HepG2 (cell line): ENCODE results near the gene PNMA8C. TPM values are rescaled to one million over a fixed set of nuclear protein-coding genes. Genes with fewer than 3 reads are reported as not detected.

ENCODE experiments used
- ATAC-seq: fragments of 200-7000 bp; cut with Tn5 transposase; 3 replicates; pipeline ENCODE4 v1.9.1; 2020; ENCODE audit warnings: mild to moderate bottlenecking, moderate library complexity
- BruUV-seq: library from RNA; stranded (reverse); fragments of 400-500 nt; replicated peaks from 2 replicates; lab custom pipeline; 2021; lab: Mats Ljungman, UMichigan
- CTCF ChIA-PET: fragments of 300-600 bp; formaldehyde crosslinking; extraction: SDS; loops from one replicate; lab custom pipeline; 2021; ENCODE audit warnings: low total read pairs, inconsistent platforms, low intra/inter-chr PET ratio; lab: Yijun Ruan, JAX
- POLR2A ChIA-PET: fragments of 350-600 bp; sonication (Branson Sonifier 250); formaldehyde crosslinking; loops from one replicate; lab custom pipeline; 2020; ENCODE audit warnings: antibody characterized with exemption, inconsistent platforms; lab: Yijun Ruan, JAX
- DNase-seq: peaks from one replicate; pipeline ENCODE4 v3.0.0-alpha.2; 2015; ENCODE audit warnings: low spot score
- FAIRE-seq: peaks from 3 replicates; lab custom pipeline; 2011; peaks lifted over from hg19 to GRCh38; lab: Jason Lieb, UNC
- H2AFZ ChIP-seq: one replicate; pipeline ENCODE4 v1.6.1; 2011; ENCODE audit warnings: low read length, inconsistent platforms
- H3K27ac ChIP-seq: fragments of 300-600 bp; 3 replicates; pipeline ENCODE4 v1.8.0; 2011; ENCODE audit warnings: mixed run types, mild to moderate bottlenecking, mixed read lengths, low read length, inconsistent platforms; ENCODE audit not compliant: insufficient read depth; ENCODE audit errors: extremely low read length
- H3K27me3 ChIP-seq, 2 experiments: fragments of 200-600 bp in 1 of 2; 2 replicates in 1 of 2; 3 replicates in 1 of 2; pipeline versions ENCODE4 v1.6.0 to v1.8.0; 2011; ENCODE audit warnings: low read length in 2 of 2, mild to moderate bottlenecking in 2 of 2, moderate library complexity in 2 of 2, inconsistent platforms in 1 of 2; ENCODE audit not compliant: insufficient read depth in 2 of 2, control insufficient read depth in 1 of 2
- H3K36me3 ChIP-seq, 2 experiments: fragments of 200-600 bp in 1 of 2; replicated peaks in 1 of 2; 2 replicates in 1 of 2; 3 replicates in 1 of 2; pipeline versions ENCODE4 v1.5.1 to v1.8.0; 2011; ENCODE audit warnings: low read length in 2 of 2, inconsistent platforms in 1 of 2; ENCODE audit not compliant: insufficient read depth in 2 of 2, control insufficient read depth in 1 of 2
- H3K4me1 ChIP-seq: 2 replicates; pipeline ENCODE4 v1.5.1; 2012; ENCODE audit warnings: low read length, inconsistent platforms; ENCODE audit not compliant: insufficient read depth
- H3K4me2 ChIP-seq: 2 replicates; pipeline ENCODE4 v1.6.0; 2011; ENCODE audit warnings: low read depth, low read length, inconsistent platforms
- H3K4me3 ChIP-seq, 3 experiments: fragments of 200-600 bp in 1 of 3; sonication (generic), shearing (Covaris generic) in 1 of 3; replicated peaks in 1 of 3; 2 replicates each; pipeline ENCODE4 v1.5.1; 2011 to 2016; ENCODE audit warnings: low read length in 3 of 3, inconsistent platforms in 2 of 3, low read depth in 2 of 3, mild to moderate bottlenecking in 2 of 3, control low read depth in 1 of 3, mixed read lengths in 1 of 3; ENCODE audit not compliant: insufficient read depth in 1 of 3
- H3K79me2 ChIP-seq: one replicate; pipeline ENCODE4 v1.6.1; 2011; ENCODE audit warnings: low read length, inconsistent platforms; ENCODE audit not compliant: insufficient read depth
- H3K9ac ChIP-seq: 2 replicates; pipeline ENCODE4 v1.6.0; 2011; ENCODE audit warnings: mild to moderate bottlenecking, low read depth, low read length, inconsistent platforms; ENCODE audit not compliant: insufficient read depth
- H3K9me3 ChIP-seq: 2 replicates; pipeline ENCODE4 v1.5.1; 2012; ENCODE audit warnings: mild to moderate bottlenecking, low read length
- H4K20me1 ChIP-seq: 2 replicates; pipeline ENCODE4 v1.6.0; 2011; ENCODE audit warnings: inconsistent platforms, mild to moderate bottlenecking, low read length, moderate library complexity; ENCODE audit not compliant: insufficient read depth
- NR2F2 ChIP-seq: IDR thresholded peaks from 2 replicates; pipeline ENCODE4 v1.6.1; 2012; ENCODE audit warnings: low read depth, inconsistent platforms, borderline replicate concordance
- PAX8 ChIP-seq: sonication (generic); formaldehyde crosslinking; IDR thresholded peaks from 2 replicates; pipeline ENCODE4 v1.8.0; 2022; ENCODE audit warnings: mild to moderate bottlenecking, missing genetic modification reagents, borderline replicate concordance
- TBP ChIP-seq: sonication (generic); formaldehyde crosslinking; IDR thresholded peaks from 2 replicates; pipeline ENCODE4 v1.5.0; 2020; ENCODE audit warnings: missing genetic modification reagents
- TCF7L2 ChIP-seq: IDR thresholded peaks from 2 replicates; pipeline ENCODE4 v1.6.1; 2011; ENCODE audit warnings: mild to moderate bottlenecking, low read depth, low read length, moderate library complexity
- XRCC5 ChIP-seq: fragments of 200-400 bp; formaldehyde crosslinking; optimal IDR thresholded peaks from 2 replicates; pipeline ENCODE3; 2017; ENCODE audit warnings: mild to moderate bottlenecking, low read length
- ZBTB26 ChIP-seq: IDR thresholded peaks from 2 replicates; pipeline ENCODE4 v1.6.1; 2016; ENCODE audit warnings: missing compliant biosample characterization, missing genetic modification reagents, borderline replicate concordance
- ZFP37 ChIP-seq: sonication (generic); formaldehyde crosslinking; IDR thresholded peaks from 2 replicates; pipeline ENCODE4 v1.4.0; 2020; ENCODE audit warnings: missing genetic modification reagents, borderline replicate concordance
- ZNF136 ChIP-seq: sonication (generic); formaldehyde crosslinking; IDR thresholded peaks from 2 replicates; pipeline ENCODE4 v1.8.1; 2022; ENCODE audit warnings: low read depth, mild to moderate bottlenecking, moderate library complexity, missing genetic modification reagents
- ZNF563 ChIP-seq: sonication (generic); formaldehyde crosslinking; IDR thresholded peaks from 2 replicates; pipeline ENCODE4 v1.8.0; 2022; ENCODE audit warnings: mild to moderate bottlenecking, moderate library complexity, missing genetic modification reagents
- WGBS: methylation state at CpG from one replicate; pipeline ENCODE4 v1.1.6; 2017; ENCODE audit warnings: low lambda C conversion rate; 5-methylcytosine and 5-hydroxymethylcytosine counted together
- in situ Hi-C: cut with HindIII; loops from 2 replicates; pipeline ENCODE4 v1.10.0; 2017; ENCODE audit warnings: low pct_unique_long_range_greater_than_20kb; ENCODE audit not compliant: extremely low pct_ligation_motif_present
- intact Hi-C: fragments of 100-400 bp; cut with micrococcal nuclease; formaldehyde crosslinking; loops from one replicate; pipeline ENCODE4 v1.10.0; 2022; ENCODE audit not compliant: unreplicated experiment
- polyA plus RNA-seq, 8 experiments: library from polyadenylated mRNA; depleted of rRNA in 3 of 8; stranded (reverse) in 7 of 8; unstranded in 1 of 8; fragments of >200 nt; fragmentation: Illumina TruSeq in 4 of 8; extraction: Trizol in 4 of 8; gene quantifications; 2 replicates each; pipeline versions ENCODE4 v1.2.1 to v1.2.3, GENCODE V29; 2011 to 2016; ENCODE audit warnings: low read depth in 4 of 8, missing spikeins in 1 of 8, mixed read lengths in 1 of 8; ENCODE audit not compliant: insufficient read depth in 1 of 8
- total RNA-seq, 5 experiments: library from RNA; depleted of rRNA; stranded (reverse); fragments of >200 nt; fragmentation: Illumina TruSeq; extraction: Trizol; gene quantifications; 2 replicates each; pipeline ENCODE4 v1.2.3, GENCODE V29; 2016; ENCODE audit warnings: low read depth in 1 of 5
- TF ChIP-seq, protein P1 (sequence below): sonication (generic); formaldehyde crosslinking; IDR thresholded peaks from 2 replicates; pipeline ENCODE4 v1.8.0; 2023; ENCODE audit warnings: mild to moderate bottlenecking, missing genetic modification reagents
- TF ChIP-seq, protein P2 (sequence below): sonication (generic); formaldehyde crosslinking; IDR thresholded peaks from 2 replicates; pipeline ENCODE4 v1.8.0; 2022; ENCODE audit warnings: mild to moderate bottlenecking, missing genetic modification reagents, moderate library complexity
- TF ChIP-seq, protein P3 (sequence below): sonication (generic); formaldehyde crosslinking; IDR thresholded peaks from 2 replicates; pipeline ENCODE4 v1.9.0; 2022; ENCODE audit warnings: low read depth, missing genetic modification reagents
- TF ChIP-seq, protein P4 (sequence below): IDR thresholded peaks from 2 replicates; pipeline ENCODE4 v1.6.1; 2016; ENCODE audit warnings: low read depth, control low read depth
- TF ChIP-seq, protein P5 (sequence below): sonication (generic); formaldehyde crosslinking; IDR thresholded peaks from 2 replicates; pipeline ENCODE4 v1.8.0; 2022; ENCODE audit warnings: mild to moderate bottlenecking, missing genetic modification reagents, moderate library complexity

The PNMA8C gene
- total and polyA plus RNA-seq, 2 of the 13 experiments (the other 11 are each of a cell fraction or from before 2014, with no cell fraction given): not detected

GRCh38 chr19:46410205-46411087, 18.3 kb downstream of the PNMA8C start:
- CTCF ChIA-PET: no interaction called here
- 71% methylated on average over 13 of the region's 13 CpGs for WGBS
- H4K20me1 ChIP-seq: no peaks in the 10 kb centered on the region
- no peak for ATAC-seq
- H3K9me3 ChIP-seq: no peaks in the 10 kb centered on the region
- FAIRE-seq: no peak
- H3K79me2 ChIP-seq: no peaks in the 10 kb centered on the region
- POLR2A ChIA-PET: no interaction called here
- H3K27ac ChIP-seq: no peak overlapping the region
- BruUV-seq: no TSS peak
- H3K4me3 ChIP-seq: no peak overlapping the region
- H3K4me2 ChIP-seq: no peak overlapping the region
- intact Hi-C loops (no loop called here), in situ Hi-C loops (no loop called here)
- H3K36me3 ChIP-seq: no peaks in the 10 kb centered on the region
- TF ChIP-seq, protein P1, sequence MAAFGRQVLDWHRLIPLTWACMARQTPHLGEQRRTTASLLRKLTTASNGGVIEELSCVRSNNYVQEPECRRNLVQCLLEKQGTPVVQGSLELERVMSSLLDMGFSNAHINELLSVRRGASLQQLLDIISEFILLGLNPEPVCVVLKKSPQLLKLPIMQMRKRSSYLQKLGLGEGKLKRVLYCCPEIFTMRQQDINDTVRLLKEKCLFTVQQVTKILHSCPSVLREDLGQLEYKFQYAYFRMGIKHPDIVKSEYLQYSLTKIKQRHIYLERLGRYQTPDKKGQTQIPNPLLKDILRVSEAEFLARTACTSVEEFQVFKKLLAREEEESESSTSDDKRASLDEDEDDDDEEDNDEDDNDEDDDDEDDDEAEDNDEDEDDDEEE: no peak
- no peak for TF ChIP-seq ZFP37
- TF ChIP-seq, protein P2, sequence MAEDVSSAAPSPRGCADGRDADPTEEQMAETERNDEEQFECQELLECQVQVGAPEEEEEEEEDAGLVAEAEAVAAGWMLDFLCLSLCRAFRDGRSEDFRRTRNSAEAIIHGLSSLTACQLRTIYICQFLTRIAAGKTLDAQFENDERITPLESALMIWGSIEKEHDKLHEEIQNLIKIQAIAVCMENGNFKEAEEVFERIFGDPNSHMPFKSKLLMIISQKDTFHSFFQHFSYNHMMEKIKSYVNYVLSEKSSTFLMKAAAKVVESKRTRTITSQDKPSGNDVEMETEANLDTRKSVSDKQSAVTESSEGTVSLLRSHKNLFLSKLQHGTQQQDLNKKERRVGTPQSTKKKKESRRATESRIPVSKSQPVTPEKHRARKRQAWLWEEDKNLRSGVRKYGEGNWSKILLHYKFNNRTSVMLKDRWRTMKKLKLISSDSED (CRISPR knock-in tag): no peak
- TF ChIP-seq ZBTB26 (CRISPR knock-in tag): no peak
- TF ChIP-seq, protein P3, sequence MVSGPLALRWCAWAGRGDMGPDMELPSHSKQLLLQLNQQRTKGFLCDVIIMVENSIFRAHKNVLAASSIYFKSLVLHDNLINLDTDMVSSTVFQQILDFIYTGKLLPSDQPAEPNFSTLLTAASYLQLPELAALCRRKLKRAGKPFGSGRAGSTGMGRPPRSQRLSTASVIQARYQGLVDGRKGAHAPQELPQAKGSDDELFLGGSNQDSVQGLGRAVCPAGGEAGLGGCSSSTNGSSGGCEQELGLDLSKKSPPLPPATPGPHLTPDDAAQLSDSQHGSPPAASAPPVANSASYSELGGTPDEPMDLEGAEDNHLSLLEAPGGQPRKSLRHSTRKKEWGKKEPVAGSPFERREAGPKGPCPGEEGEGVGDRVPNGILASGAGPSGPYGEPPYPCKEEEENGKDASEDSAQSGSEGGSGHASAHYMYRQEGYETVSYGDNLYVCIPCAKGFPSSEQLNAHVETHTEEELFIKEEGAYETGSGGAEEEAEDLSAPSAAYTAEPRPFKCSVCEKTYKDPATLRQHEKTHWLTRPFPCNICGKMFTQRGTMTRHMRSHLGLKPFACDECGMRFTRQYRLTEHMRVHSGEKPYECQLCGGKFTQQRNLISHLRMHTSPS: no peak
- TF ChIP-seq TBP (CRISPR knock-in tag): no peak
- TF ChIP-seq PAX8 (CRISPR knock-in tag): no peak
- TF ChIP-seq, protein P4, sequence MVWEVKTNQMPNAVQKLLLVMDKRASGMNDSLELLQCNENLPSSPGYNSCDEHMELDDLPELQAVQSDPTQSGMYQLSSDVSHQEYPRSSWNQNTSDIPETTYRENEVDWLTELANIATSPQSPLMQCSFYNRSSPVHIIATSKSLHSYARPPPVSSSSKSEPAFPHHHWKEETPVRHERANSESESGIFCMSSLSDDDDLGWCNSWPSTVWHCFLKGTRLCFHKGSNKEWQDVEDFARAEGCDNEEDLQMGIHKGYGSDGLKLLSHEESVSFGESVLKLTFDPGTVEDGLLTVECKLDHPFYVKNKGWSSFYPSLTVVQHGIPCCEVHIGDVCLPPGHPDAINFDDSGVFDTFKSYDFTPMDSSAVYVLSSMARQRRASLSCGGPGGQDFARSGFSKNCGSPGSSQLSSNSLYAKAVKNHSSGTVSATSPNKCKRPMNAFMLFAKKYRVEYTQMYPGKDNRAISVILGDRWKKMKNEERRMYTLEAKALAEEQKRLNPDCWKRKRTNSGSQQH: no peak
- TF ChIP-seq ZNF136 (CRISPR knock-in tag): no peak
- TF ChIP-seq TCF7L2: no peak
- no peak for TF ChIP-seq NR2F2
- TF ChIP-seq ZNF563 (CRISPR knock-in tag): no peak
- TF ChIP-seq XRCC5: no peak
- TF ChIP-seq, protein P5, sequence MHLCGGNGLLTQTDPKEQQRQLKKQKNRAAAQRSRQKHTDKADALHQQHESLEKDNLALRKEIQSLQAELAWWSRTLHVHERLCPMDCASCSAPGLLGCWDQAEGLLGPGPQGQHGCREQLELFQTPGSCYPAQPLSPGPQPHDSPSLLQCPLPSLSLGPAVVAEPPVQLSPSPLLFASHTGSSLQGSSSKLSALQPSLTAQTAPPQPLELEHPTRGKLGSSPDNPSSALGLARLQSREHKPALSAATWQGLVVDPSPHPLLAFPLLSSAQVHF (CRISPR knock-in tag): no peak
- peaks cover 27% of the 10 kb centered on the region for H3K4me1 ChIP-seq
- H2AFZ ChIP-seq: no peak overlapping the region
- DNase-seq: no peak
- H3K27me3 ChIP-seq: 0 out of 5 replicates have a peak, but pooled peaks cover 0 to 2% of the 10 kb centered on the region in 2 experiments
- H3K9ac ChIP-seq: no peak overlapping the region
